Kidney (tissue), 14 donors: ENCODE results near the gene CFAP210. TPM values are rescaled to one million over a fixed set of nuclear protein-coding genes. Genes with fewer than 3 reads are reported as not detected.

Experiments used
- DNase-seq, 5 donors: peaks; one replicate each; pipeline ENCODE4 v3.0.0-alpha.2; 2013 to 2020
- FAIRE-seq: peaks from 2 replicates; lab custom pipeline; 2012; peaks lifted over from hg19 to GRCh38; lab: Jason Lieb, UNC
- H3K27ac ChIP-seq, 2 donors: one replicate each; pipeline ENCODE4 v1.7.0; 2013; ENCODE audit warnings: low read depth in 2 of 2, low read length in 2 of 2, inconsistent platforms in 1 of 2
- H3K27me3 ChIP-seq: one replicate; pipeline ENCODE4 v1.7.1; 2013; ENCODE audit warnings: low read length, inconsistent platforms; ENCODE audit not compliant: control insufficient read depth, insufficient read depth
- H3K36me3 ChIP-seq, 3 donors: one replicate each; pipeline versions ENCODE4 v1.7.0 to v1.7.1; 2013; ENCODE audit warnings: low read length in 3 of 3, control low read depth in 1 of 3, inconsistent platforms in 1 of 3; ENCODE audit not compliant: insufficient read depth in 3 of 3, control insufficient read depth in 2 of 3
- H3K4me1 ChIP-seq, 3 donors: one replicate each; pipeline versions ENCODE4 v1.7.0 to v1.7.1; 2013; ENCODE audit warnings: low read length in 3 of 3, inconsistent platforms in 1 of 3, low read depth in 1 of 3; ENCODE audit not compliant: control insufficient read depth in 2 of 3, insufficient read depth in 2 of 3
- H3K4me3 ChIP-seq, 3 donors: one replicate each; pipeline versions ENCODE4 v1.7.0 to v1.8.1; 2013; ENCODE audit warnings: low read length in 3 of 3, control low read depth in 1 of 3, inconsistent platforms in 1 of 3
- H3K9ac ChIP-seq, 3 donors: one replicate each; pipeline versions ENCODE4 v1.7.0 to v1.7.1; 2013; ENCODE audit warnings: low read length in 3 of 3, control low read depth in 1 of 3, inconsistent platforms in 1 of 3
- H3K9me3 ChIP-seq, 3 donors: one replicate each; pipeline versions ENCODE4 v1.7.0 to v1.7.1; 2013; ENCODE audit warnings: low read length in 3 of 3, control low read depth in 1 of 3, inconsistent platforms in 1 of 3; ENCODE audit not compliant: control insufficient read depth in 2 of 3, insufficient read depth in 1 of 3
- CTCF ChIP-seq: IDR thresholded peaks from 3 replicates; pipeline ENCODE4 v1.5.1; 2012; ENCODE audit warnings: mild to moderate bottlenecking, moderate library complexity, borderline replicate concordance; ENCODE audit not compliant: insufficient read depth; ENCODE audit errors: extremely low read depth
- intact Hi-C: fragments of 100-400 bp; cut with DNase I; formaldehyde crosslinking; loops from one replicate; pipeline ENCODE4 v1.11.1; 2022
- polyA plus RNA-seq: library from polyadenylated mRNA; stranded (reverse); fragments of 350-450 nt; fragmentation: Illumina TruSeq; extraction: RNeasy Lipid Tissue Mini Kit (QIAGEN cat#74804); gene quantifications from one replicate; pipeline ENCODE4 v1.2.3, GENCODE V29; 2014; ENCODE audit warnings: low read depth, low replicate concordance; ENCODE audit not compliant: insufficient read depth
- total RNA-seq: library from RNA; stranded (reverse); fragmentation: NEBNext Ultra II Directional; extraction: Animal tissue kit (Norgen Biotek cat#: 25700); gene quantifications from one replicate; pipeline ENCODE4 v1.2.1, GENCODE V29; 2021
- donor health status: control.
- donor health status: control.
- donor health status: control.
- donor health status: control.
- donor health status: control.
- donor health status: DM: yes; HTN: yes; CAD: no.
- donor health status: Normal renal cell carcinoma (clear cell type).

CFAP210 gene
- total and polyA plus RNA-seq, 2 donors from 2014 or later: 0.60 to 0.65 TPM

- Histone ChIP-seq H3K4me1 (no peaks in the 10 kb centered on the region), H3K27me3 (no peaks in the 10 kb centered on the region), H3K9ac (no peak overlapping the region), H3K4me3 (no peak overlapping the region), H3K27ac (no peak overlapping the region), H3K9me3 (no peaks in the 10 kb centered on the region), H3K36me3 (no peaks in the 10 kb centered on the region)
- no peak for DNase-seq
- FAIRE-seq: no peak
- no peak for TF ChIP-seq CTCF
- intact Hi-C loops: no loop called here
Measured at GRCh38 chr2:169664978-169665930, 29.0 kb downstream of the CFAP210 start.

- intact Hi-C loops: no loop called here
Measured at GRCh38 chr2:169664600-169664977, 29.6 kb downstream of the CFAP210 start.

GRCh38 chr2:169663247-169663646 is 31.0 kb downstream of the CFAP210 start:
- H3K27ac ChIP-seq: no peak overlapping the region
- no peaks in the 10 kb centered on the region for H3K36me3 ChIP-seq
- intact Hi-C loops: no loop called here
- no peaks in the 10 kb centered on the region for H3K27me3 ChIP-seq
- H3K9me3 ChIP-seq: no peaks in the 10 kb centered on the region
- no peak for TF ChIP-seq CTCF
- DNase-seq (no peak), FAIRE-seq (no peak)
- no peak overlapping the region for H3K9ac ChIP-seq
- H3K4me3 ChIP-seq: no peak overlapping the region
- H3K4me1 ChIP-seq: no peaks in the 10 kb centered on the region

More at GRCh38 chr2:169664600-169664977, 29.6 kb downstream of the CFAP210 start:
- no peak overlapping the region for H3K27ac ChIP-seq
- H3K9me3 ChIP-seq: no peaks in the 10 kb centered on the region
- H3K9ac ChIP-seq: no peak overlapping the region
- DNase-seq (no peak), FAIRE-seq (no peak)
- no peak for TF ChIP-seq CTCF
- no peak overlapping the region for H3K4me3 ChIP-seq
- H3K27me3 ChIP-seq: no peaks in the 10 kb centered on the region
- H3K4me1 ChIP-seq: no peaks in the 10 kb centered on the region
- H3K36me3 ChIP-seq: no peaks in the 10 kb centered on the region
